Measurements from ENCODE around the gene TMPRSS3. TPM values are rescaled to one million over a fixed set of nuclear protein-coding genes. Genes with fewer than 3 reads are reported as not detected.

The TMPRSS3 gene
- total and polyA plus RNA-seq, 11 donors: 0.59 to 2.7 TPM; not detected in 9

DNA sequence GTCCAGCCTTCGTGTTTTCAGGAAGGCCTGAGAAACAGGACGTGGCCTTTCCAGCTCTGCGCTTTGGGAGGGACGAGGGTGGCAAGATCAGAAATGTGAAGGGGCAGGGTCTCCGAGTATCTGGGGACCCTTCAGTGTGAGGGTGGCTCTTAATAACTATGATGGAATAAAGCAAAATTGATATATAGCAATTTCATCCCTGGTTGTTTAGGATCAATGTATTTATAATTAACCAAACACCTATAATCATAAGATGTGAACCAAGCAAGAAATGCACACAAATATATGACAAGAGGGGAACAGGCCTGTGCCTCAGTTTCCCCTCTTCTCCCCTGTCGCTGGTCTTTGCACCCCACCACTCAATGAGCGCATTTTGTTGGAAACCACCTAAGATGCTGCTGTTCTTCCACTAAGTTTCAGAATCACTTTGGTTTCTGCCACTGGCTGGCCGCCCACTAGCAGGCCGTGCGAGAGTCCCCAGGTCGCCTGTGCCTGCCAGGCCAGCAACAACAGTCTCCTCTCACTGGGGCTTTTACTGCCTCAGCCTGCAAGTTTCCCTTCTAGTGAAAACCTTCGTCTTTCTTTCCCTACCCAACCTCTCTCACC is 44.4 kb upstream of the TMPRSS3 start:
- no peak for TF ChIP-seq POLR2A (IDR thresholded peaks at IDR 0.05)
- TF ChIP-seq, protein P1, sequence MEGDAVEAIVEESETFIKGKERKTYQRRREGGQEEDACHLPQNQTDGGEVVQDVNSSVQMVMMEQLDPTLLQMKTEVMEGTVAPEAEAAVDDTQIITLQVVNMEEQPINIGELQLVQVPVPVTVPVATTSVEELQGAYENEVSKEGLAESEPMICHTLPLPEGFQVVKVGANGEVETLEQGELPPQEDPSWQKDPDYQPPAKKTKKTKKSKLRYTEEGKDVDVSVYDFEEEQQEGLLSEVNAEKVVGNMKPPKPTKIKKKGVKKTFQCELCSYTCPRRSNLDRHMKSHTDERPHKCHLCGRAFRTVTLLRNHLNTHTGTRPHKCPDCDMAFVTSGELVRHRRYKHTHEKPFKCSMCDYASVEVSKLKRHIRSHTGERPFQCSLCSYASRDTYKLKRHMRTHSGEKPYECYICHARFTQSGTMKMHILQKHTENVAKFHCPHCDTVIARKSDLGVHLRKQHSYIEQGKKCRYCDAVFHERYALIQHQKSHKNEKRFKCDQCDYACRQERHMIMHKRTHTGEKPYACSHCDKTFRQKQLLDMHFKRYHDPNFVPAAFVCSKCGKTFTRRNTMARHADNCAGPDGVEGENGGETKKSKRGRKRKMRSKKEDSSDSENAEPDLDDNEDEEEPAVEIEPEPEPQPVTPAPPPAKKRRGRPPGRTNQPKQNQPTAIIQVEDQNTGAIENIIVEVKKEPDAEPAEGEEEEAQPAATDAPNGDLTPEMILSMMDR (IDR thresholded peaks at IDR 0.05): no peak
- Histone ChIP-seq H3K4me3 (no peak overlapping the region), H3K4me1 (no peaks in the 10 kb centered on the region), H3K27me3 (peaks cover 0 to 7% (median 0%) of the 10 kb centered on the region in 9 donors), H3K9me3 (peaks cover 0 to 4% (median 0%) of the 10 kb centered on the region in 12 donors), H3K36me3 (no peaks in the 10 kb centered on the region), H3K27ac (no peak overlapping the region)
- DNase-seq (no peak), ATAC-seq (no peak)
- intact Hi-C loops (cut with DNase I): loop anchor here in 5 of 10 donors (10.0 kb wide), 2 partner anchors 105 to 125 kb away; partner anchors contain the start of gene TFF3 (in 3 of the 5)
- 78 to 85% (median 80%) methylated on average over 12 of the region's 12 CpGs for WGBS, 4 donors

DNA sequence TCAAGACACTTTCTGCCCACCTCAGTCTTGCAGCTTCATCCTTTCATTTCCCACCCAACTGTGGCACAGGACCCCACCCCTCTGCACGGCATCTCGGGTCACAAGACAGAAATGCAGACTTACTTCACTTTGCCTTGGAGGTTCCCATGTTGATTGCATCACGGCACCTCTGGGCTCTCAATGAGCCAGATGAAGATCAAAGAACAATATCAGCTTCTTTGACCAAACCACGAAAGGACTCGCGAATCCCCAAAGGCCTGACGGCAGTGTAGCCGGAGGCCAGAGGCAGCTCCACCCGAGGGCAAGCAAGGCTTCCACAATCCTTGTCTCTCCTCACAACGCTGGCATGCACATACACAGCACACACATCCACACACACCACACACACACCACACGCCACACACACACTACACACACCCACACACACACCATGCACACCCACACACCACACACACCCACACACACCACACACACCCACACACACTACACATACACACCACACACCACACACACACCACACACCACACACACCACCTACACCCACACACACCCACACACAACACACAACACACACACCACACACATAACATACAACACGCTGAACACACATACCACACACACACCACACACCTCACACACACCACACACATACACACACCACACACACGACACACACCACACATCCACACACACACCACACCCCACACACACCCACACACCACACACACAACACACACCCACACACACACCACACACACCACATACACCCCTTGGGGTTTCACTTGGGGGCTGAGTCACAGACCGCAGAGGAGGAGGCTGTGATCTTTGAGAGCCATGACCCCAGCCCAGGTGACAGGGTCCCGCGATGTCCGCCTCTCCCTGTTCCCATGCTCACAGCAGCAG is 43.7 kb upstream of the TMPRSS3 start:
- no peak overlapping the region for H3K27ac ChIP-seq
- peaks cover 0 to 4% (median 0%) of the 10 kb centered on the region in 12 donors for H3K9me3 ChIP-seq
- WGBS, 4 donors: 77 to 80% (median 79%) methylated on average over 17 of the region's 17 CpGs
- no peak for DNase-seq
- peak in 1 of 4 donors; percentile 14 for ATAC-seq
- no peaks in the 10 kb centered on the region for H3K36me3 ChIP-seq
- intact Hi-C loops (cut with DNase I): loop anchor here in 5 of 10 donors (10.0 kb wide), 2 partner anchors 105 to 125 kb away; partner anchors contain the start of gene TFF3 (in 3 of the 5)
- no peaks in the 10 kb centered on the region for H3K4me1 ChIP-seq
- H3K4me3 ChIP-seq: no peak overlapping the region
- no peak for TF ChIP-seq POLR2A (IDR thresholded peaks at IDR 0.05)
- TF ChIP-seq, protein P1 (IDR thresholded peaks at IDR 0.05): no peak
- peaks cover 0 to 7% (median 0%) of the 10 kb centered on the region in 9 donors for H3K27me3 ChIP-seq

DNA sequence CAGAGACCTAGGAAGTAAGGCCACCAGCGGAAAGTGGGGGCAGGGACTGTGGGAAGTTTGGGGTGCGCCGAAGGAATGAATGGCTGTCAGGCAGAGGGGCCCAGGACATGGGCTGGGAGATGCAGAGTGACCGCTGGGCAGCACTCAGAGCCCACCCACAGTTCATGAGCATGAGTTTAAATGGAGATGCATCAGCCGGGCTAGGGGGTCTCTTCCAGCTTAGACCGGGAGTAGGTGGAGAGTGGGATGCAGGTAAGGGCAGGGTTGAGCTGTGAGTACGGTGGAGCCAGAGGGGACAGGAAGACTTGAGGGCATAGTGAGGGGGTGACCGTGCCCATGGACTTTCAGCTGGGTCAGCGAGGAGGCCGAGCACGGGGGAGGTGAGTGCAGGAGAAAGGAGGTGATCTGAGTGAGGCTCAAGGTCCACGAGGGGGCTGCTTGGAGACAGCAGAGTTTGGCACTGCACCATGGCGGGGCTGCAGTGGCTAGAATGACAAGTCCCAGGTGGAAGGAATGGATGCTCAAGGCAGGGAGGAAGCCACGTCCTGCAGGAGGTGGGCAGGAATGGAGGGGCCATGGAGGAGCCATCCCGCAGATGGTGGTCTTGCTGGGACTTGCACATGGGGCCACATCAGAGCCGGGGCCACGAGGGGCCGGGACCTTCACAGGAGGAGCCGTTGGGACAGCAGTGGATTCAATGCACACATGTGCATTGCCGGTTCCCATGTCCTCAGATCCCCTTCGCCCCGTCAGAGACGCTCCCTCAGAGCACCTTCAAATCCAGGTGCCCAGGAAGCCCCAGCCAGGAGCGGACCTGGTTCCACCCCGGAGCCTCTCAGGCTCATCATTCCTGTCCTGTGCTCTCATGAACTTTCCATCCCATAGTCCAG is 42.7 kb upstream of the TMPRSS3 start:
- no peak for DNase-seq
- Histone ChIP-seq H3K27ac (no peak overlapping the region), H3K4me1 (no peaks in the 10 kb centered on the region), H3K27me3 (peaks cover 0 to 7% (median 0%) of the 10 kb centered on the region in 9 donors), H3K9me3 (peaks cover 0 to 4% (median 0%) of the 10 kb centered on the region in 12 donors), H3K36me3 (no peaks in the 10 kb centered on the region), H3K4me3 (no peak overlapping the region)
- 81 to 88% (median 85%) methylated on average over 23 to 25 of the region's 25 CpGs for WGBS, 4 donors
- intact Hi-C loops (cut with DNase I): no loop called here
- ATAC-seq: no peak
- TF ChIP-seq POLR2A (IDR thresholded peaks at IDR 0.05): no peak
- TF ChIP-seq, protein P1 (IDR thresholded peaks at IDR 0.05): no peak

Measured in heart left ventricle (tissue), 16 donors.